Osteocyte (in vitro differentiated cells): Measurements from ENCODE around the gene C1QTNF5. TPM values are rescaled to one million over a fixed set of nuclear protein-coding genes. Genes with fewer than 3 reads are reported as not detected.

Experiments
- DNase-seq: peaks from one replicate; pipeline ENCODE4 v3.0.0; 2021; ENCODE audit warnings: mixed read lengths; ENCODE audit not compliant: unreplicated experiment; ENCODE audit errors: extremely low spot score
- H3K27ac Mint-ChIP-seq: one replicate; pipeline ENCODE4 v1.8.0; 2021; ENCODE audit warnings: mild to moderate bottlenecking, mixed read lengths; ENCODE audit not compliant: unreplicated experiment
- H3K27me3 Mint-ChIP-seq: one replicate; pipeline ENCODE4 v1.8.0; 2021; ENCODE audit warnings: mixed read lengths; ENCODE audit not compliant: unreplicated experiment
- H3K36me3 Mint-ChIP-seq: one replicate; pipeline ENCODE4 v1.8.0; 2021; ENCODE audit warnings: mixed read lengths; ENCODE audit not compliant: unreplicated experiment
- H3K4me1 Mint-ChIP-seq: one replicate; pipeline ENCODE4 v1.8.0; 2021; ENCODE audit warnings: mixed read lengths; ENCODE audit not compliant: unreplicated experiment
- H3K4me3 Mint-ChIP-seq: one replicate; pipeline ENCODE4 v1.8.0; 2021; ENCODE audit warnings: mild to moderate bottlenecking, moderate library complexity, mixed read lengths; ENCODE audit not compliant: unreplicated experiment
- H3K9me3 Mint-ChIP-seq: one replicate; pipeline ENCODE4 v1.8.0; 2021; ENCODE audit warnings: mixed read lengths; ENCODE audit not compliant: unreplicated experiment
- total RNA-seq: library from RNA; stranded (reverse); gene quantifications from 2 replicates; pipeline ENCODE4 v1.2.1, GENCODE V29; 2021
- TF ChIP-seq, protein P1 (sequence below): fragments of 200-600 bp; sonication (generic); IDR thresholded peaks from 2 replicates; pipeline ENCODE4 v1.5.0; 2021; ENCODE audit warnings: antibody characterized with exemption, mild to moderate bottlenecking, moderate library complexity

The C1QTNF5 gene
- total RNA-seq, 1 donor from 2014 or later, result 8.4 TPM

DNA sequence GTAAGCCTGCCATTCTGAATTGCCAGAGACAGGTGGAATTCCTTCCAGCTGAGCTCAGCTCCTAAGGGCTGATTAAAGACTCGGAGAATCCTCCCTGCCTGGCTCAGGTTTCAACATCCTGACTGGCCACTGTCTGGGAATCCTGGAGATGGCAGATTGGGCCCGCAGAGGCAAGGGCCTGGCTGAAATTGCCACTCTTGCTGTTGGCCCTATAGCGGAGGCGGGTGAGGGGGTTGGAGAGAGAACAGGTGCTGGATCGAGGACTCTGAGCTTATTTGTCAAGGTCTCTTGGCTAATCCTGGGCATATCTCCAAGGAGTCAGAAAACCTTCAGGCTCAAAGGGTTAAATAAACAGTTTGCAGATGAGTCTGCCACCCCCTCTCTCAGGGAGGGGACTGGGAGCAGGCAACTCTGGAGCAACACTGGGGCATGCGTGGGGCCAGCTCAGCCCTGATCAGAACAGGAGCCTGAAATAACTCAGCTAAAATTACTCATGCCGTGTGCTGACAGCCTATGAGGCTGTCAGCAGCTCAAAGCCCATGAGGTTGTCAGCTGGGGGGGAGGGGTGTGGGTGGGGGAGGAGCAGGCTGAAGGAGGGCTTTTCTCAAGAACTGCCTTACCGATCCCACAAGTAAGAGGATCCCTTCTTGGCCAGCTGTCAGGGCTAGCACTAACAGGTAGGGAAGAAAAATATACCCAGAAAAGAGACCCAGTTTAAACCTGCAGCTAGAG lies 20.5 kb upstream of the C1QTNF5 start:
- Mint-ChIP-seq H3K9me3 (no peaks in the 10 kb centered on the region), H3K27ac (no peak overlapping the region), H3K4me1 (peaks cover 33% of the 10 kb centered on the region), H3K27me3 (peaks cover 14% of the 10 kb centered on the region), H3K4me3 (no peak overlapping the region), H3K36me3 (no peaks in the 10 kb centered on the region)
- no peak for DNase-seq
- TF ChIP-seq, protein P1, sequence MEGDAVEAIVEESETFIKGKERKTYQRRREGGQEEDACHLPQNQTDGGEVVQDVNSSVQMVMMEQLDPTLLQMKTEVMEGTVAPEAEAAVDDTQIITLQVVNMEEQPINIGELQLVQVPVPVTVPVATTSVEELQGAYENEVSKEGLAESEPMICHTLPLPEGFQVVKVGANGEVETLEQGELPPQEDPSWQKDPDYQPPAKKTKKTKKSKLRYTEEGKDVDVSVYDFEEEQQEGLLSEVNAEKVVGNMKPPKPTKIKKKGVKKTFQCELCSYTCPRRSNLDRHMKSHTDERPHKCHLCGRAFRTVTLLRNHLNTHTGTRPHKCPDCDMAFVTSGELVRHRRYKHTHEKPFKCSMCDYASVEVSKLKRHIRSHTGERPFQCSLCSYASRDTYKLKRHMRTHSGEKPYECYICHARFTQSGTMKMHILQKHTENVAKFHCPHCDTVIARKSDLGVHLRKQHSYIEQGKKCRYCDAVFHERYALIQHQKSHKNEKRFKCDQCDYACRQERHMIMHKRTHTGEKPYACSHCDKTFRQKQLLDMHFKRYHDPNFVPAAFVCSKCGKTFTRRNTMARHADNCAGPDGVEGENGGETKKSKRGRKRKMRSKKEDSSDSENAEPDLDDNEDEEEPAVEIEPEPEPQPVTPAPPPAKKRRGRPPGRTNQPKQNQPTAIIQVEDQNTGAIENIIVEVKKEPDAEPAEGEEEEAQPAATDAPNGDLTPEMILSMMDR, result no peak

DNA sequence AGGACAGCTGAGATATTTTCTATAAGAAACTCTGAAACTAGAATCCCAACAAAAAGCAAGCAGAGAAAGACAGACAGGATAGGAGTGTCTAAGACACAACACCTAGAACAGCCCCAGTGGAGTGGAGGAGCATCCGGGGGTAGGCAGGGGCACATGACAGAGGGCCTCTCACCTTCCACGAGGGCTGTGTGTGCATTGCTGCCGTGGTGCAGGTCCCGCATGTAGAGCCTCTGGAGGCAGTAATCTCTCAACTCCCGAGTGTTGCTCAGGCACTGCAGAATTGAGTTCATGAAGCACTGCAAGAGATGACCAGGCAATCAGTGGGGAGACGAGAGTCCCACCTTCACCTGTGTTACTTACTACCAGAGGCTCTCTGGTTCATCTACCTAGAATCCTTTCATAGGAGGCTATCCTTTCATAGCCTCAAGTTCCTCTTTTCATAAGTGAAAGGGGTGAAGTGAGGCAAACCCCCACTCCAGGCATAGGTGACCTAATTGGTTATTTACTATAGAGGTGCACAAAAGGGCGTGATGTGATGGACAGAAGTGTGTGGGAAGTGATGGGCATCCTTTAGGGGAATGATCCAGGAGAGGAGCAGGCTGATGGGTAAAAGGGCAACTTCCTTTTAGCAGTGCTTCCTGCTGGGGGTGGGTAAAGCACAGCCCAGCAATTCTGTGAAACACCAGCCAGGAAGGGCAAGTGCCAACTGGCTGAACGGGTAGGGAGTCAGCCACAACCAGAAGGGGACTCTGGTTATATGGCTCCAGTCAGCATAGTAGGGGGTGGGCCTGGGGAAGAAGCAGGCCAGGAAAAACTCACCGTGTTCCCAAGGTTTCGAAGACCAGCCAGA lies 18.9 kb upstream of the C1QTNF5 start:
- Mint-ChIP-seq H3K27ac (no peak overlapping the region), H3K4me3 (no peak overlapping the region), H3K4me1 (peaks cover 31% of the 10 kb centered on the region), H3K9me3 (no peaks in the 10 kb centered on the region), H3K36me3 (no peaks in the 10 kb centered on the region), H3K27me3 (peaks cover 2% of the 10 kb centered on the region)
- DNase-seq, result no peak
- TF ChIP-seq, protein P1, result no peak

DNA sequence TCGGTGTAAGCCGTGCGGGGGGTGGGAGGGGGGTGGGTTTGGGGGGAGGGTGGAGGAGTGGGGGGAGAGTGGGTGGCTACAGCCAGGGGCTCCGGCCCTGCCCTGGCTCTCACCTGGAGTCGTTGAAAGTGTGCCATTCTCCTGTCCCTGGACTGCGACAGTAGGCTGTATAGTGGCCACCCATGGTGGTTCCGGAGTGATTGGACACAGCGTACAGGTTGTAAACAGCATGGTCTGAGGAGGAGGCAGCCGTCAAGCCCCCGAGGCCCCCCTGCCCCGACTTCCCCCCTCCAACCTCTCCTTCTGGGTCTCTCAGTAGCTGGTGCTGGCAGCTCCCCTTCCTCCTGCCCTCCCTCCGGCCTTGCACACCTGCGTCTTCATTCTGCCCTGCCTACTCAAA lies 16.4 kb upstream of the C1QTNF5 start:
- Mint-ChIP-seq H3K9me3 (no peaks in the 10 kb centered on the region), H3K4me1 (peaks cover 21% of the 10 kb centered on the region), H3K27me3 (peaks cover 13% of the 10 kb centered on the region), H3K4me3 (peak overlapping the region; percentile 26), H3K36me3 (no peaks in the 10 kb centered on the region), H3K27ac (no peak overlapping the region)
- TF ChIP-seq, protein P1, result no peak
- DNase-seq, result no peak

DNA sequence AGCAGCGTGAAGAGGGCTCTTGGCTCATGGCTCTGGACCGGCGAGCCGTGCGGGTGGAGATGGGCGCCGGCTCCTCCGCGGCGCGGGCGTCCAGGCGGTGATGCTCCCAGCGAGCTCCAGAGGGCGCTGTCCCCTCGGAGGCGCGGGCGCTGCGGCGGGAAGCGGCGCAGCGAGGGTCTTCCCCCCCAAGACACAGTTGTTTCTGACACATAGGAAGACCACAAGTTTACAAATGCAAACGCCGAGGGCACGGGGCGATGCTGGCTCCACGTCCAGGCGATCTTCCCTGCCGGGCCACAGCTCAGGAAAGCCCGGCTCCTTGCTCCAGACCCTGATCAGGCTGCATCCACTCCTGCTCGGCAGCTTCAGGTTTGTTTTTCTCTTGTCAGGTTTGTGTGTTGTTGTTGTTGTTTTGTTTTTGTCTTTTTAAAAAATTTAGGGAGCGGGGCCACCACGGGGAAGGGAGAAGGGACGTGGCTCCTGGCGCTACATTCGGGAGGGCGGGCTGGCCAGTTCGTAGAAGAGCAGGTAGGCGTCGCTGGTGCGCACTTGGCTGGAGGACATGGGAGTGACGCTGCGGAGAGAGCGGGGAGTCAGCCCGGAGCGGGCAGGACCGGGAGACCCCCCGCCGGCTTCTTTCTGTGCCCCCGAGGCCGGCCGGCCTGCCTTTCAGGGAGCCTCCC lies 15.8 kb upstream of the C1QTNF5 start:
- Mint-ChIP-seq H3K9me3 (no peaks in the 10 kb centered on the region), H3K36me3 (no peaks in the 10 kb centered on the region), H3K4me1 (peaks cover 15% of the 10 kb centered on the region), H3K4me3 (peak overlapping the region; percentile 81), H3K27me3 (peaks cover 19% of the 10 kb centered on the region), H3K27ac (no peak overlapping the region)
- TF ChIP-seq, protein P1, result peak; percentile 96
- peak; percentile 93 for DNase-seq
